Measurements from ENCODE around the gene PRDM7.
A peak's percentile ranks its signal among the peaks of the same experiment; 100 is the strongest.
"Not testable (repeated sequence)": the region's sequence is repeated elsewhere in the genome, so short reads cannot be mapped to it uniquely, and the experiment has no call there.

The PRDM7 gene

DNA sequence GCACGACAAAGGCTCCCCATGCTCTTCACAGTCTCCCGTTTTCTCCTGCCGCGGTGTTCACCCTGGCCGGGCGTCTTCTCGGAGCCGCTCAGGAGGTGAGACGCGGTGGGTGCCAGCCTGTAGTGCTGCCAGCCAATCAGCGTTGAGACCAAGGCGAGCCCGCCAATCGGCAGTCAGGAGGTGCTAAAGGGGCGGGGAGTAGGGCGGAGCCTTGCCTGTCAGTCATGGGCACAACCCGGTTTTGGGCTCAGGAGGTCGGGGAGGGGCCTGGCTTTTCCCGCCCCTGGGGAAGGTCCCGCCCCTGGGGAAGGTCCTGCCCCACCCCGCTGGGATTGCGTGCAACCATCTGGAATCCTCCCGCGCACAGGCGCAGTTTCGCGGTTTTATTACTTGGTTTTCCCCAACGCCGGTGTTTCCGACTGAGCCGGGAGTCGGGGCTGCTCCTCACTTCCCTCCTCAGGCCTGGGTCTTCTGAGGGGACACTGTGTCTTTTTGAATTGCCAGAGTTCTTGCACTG lies at the start of gene PRDM7:
PRDM7 (minus strand) TSS at position 92 of the 517 bp plus-strand sequence. CDS start 1,421 bp downstream, outside the sequence.
- peak; percentile 89 for DNase-seq (ENCODE audit: low read depth)

DNA sequence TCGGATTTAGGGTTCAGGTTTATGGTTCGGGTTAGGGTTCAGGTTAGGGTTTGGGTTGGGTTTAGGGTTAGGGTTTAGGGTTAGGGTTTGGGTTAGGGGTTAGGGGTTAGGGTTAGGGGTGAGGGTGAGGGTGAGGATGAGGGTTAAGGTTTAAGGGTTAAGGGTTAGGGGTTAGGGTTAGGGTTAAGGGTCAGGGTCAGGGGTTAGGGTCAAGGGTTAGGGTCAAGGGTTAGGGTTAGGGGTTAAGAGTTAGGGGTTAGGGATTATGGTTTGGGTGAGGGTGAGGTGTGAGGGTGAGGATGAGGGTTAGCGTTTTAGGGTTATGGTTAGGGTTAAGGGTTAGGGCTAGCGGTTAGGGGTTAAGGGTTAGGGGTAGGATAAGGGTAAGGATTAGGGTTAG lies 44.7 kb upstream of the PRDM7 start:
- not testable (repeated sequence) for DNase-seq (ENCODE audit: low read depth)

DNA sequence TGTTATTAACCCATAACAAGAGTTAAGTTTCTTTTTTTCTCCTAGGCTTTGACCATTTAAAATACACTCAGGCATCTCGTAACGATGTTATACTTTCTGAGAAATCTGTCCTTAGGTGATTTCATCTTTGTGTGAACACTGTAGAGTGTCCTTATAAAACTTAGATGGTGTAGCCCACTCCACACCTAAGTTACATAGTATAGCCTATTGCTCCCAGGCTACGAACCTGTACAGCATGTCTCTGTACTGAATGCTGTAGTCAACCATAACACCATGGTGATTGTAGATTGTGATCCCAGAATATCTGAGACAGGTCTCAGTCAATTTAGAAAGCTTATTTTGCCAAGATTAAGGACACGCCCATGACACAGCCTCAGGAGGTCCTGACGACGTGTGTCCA lies 30.5 kb upstream of the PRDM7 start:
- not testable (repeated sequence) for DNase-seq (ENCODE audit: low read depth)

DNA sequence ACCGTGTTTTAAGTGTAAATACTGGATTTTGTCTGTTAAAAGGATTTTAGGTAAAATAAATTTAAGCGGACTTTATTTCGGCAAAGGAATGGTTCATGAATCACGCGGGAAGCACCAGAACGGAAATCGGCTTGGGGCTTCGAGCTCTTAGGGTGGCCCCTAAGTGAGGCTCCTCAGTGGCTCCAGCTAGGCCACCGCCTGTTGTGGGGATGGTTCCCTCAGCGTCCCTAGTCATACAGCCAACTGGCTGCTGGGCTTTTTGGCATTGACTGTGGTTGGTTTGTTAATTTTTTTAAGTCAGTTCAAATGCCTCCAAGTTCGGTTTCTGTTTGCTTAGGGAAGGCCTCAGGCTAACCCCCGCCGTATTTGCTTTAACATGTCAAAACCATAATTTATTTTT lies 29.9 kb upstream of the PRDM7 start:
- DNase-seq (ENCODE audit: low read depth), result not testable (repeated sequence)

DNA sequence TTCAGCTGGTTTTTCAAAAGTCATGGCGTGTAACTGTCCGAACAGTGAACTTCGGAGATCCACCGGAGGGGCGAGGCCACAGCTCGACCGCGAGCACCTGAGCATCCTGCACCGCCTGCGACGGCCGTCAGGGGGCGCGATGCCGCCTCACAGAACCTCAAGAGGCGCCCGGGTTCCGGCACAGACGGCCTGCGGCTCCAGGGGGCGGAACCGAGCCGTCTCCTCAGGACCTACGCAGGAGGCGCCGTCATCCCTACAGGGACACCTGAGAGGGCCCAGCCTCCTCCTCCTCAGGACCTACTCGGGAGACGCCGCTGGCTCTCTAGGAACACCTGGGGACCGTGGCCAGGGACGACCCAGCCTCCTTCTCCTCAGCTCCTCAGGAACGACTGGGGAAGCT lies 29.1 kb upstream of the PRDM7 start:
- peak; percentile 5 for DNase-seq (ENCODE audit: low read depth)

DNA sequence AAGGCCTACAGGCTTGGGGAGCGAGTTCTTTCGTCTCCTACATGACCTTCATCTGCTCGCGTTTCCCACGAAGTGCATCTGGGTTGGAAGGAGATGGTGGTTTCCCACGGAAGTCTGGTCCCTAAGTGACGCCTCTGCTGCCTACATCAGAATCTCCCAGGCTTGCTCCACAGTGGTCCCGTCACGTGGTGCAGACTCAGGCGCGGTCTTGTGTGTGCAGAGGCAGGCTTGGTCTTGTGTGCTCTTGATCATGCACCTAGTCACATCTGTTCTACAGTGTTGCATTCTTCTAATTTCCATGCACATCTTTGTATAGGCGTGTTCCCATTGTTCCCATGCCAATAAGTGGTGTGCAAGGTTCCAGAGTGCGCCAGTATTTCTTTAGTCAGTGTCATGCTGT lies 27.6 kb upstream of the PRDM7 start:
- not testable (repeated sequence) for DNase-seq (ENCODE audit: low read depth)

DNA sequence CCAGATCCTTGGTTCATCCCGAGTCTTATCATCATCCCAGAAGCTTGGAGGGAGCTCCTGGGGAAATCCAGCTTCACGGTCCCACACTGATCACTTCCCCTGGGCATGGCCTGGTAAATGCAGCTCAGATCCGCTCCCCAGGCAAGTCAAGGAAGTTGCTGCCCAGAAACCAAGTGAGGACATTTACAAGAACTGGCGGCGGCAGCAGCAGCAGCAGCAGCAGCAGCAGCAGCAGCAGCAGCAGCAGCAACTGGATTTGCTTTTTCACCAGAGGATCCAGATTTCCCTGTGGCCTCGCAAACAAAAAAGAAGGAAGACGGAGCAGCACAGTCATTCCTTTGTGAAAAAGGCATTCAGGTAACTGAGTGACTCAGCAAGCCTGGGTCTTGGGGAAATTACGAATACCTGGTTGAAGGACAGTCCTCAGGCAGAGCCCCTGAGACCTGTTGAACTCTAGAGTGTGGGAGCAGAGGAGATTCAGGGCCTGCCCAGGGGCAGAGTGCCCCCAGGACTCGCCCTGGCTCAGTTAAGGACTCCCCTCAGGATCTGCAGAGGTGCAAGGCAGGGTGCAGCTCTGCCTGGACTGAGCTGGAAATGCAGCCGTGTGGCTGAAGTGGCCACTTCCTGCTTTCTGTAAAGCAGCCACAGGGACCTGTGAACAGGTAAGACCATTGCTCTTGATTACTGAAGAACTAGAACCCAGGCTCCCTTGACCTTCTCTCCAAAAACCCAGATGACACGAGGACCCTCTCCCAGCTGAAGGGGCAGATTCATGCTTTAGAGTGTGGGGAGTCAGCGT lies 25.2 kb upstream of the PRDM7 start:
- DNase-seq (ENCODE audit: low read depth), result not testable (repeated sequence)

DNA sequence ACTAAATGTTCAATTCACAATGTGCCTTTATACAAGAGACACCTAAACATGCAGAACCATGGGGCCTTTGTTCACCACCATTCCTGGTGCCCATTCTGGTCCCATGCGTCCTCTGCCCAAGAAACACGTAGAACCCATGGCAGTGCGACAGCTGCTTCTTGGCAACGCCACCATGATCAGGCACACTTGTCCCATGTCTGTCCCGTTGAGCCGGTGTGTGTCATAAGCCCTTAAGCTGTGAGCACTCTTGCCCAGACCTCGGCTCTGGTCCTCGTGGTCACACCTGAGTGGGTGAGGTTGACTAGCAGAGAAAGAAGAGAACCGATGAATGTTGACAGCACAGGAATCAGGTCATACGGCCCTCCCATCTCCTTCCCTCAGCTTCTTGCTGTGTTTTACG lies 24.2 kb upstream of the PRDM7 start:
- not testable (repeated sequence) for DNase-seq (ENCODE audit: low read depth)

DNA sequence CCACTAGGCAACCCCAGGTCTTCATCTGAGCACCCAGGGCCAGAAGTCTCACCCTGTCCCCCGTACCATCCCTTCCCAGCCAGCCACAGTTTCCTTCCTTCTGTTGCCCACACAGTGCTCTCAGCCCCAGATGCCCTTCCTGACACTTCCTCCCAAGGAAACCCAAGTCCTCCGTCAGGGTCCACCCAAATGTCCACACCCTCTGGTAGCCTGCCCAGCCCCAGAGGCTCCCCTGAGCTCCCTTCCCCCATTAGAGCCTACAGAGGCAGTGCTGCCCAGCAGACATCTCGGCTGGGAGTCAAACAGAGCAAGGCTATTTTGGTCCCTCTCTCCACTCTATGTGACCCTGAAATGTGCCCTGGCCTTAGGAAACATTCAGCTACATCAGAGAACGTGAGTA lies 23.7 kb upstream of the PRDM7 start:
- not testable (repeated sequence) for DNase-seq (ENCODE audit: low read depth)

DNA sequence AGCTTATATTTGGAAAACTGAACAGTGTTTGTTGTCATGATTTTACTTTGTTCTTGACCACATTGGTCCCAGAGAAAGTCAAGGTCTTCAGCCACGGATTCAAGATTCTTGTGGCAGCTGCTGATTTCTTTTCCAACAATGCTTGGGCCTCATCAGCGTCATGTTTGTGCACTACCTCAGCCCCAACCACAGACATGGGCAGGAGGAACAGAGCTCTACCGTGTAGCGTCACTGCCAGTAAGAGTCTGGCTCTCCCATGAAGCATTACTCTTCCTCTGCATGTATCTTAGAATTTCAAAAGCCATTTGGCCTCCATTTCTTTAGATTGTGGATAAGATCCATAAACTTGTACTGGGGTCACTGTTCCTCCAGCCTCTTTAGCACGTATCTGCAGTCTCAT lies 23.1 kb upstream of the PRDM7 start:
- DNase-seq (ENCODE audit: low read depth), result not testable (repeated sequence)

DNA sequence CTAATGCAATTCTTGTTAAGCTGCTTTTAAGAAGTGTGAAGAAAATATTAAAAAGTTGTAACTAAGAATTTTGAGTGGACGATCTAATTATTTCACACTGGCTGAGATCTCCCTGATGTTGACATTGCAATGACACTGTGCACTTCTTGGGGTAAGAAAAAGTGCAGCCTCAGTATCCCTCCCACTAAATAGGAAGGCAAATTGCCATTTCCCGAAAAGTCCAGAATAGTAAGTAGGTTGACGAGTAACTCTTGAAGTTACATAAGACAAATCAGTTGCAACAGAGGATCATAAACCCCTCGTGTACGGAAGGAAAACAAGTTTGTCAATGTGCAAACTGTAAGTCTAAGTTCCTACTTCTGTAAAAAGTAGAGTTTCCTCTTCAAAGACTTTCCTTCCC lies 21.8 kb upstream of the PRDM7 start:
- not testable (repeated sequence) for DNase-seq (ENCODE audit: low read depth)

DNA sequence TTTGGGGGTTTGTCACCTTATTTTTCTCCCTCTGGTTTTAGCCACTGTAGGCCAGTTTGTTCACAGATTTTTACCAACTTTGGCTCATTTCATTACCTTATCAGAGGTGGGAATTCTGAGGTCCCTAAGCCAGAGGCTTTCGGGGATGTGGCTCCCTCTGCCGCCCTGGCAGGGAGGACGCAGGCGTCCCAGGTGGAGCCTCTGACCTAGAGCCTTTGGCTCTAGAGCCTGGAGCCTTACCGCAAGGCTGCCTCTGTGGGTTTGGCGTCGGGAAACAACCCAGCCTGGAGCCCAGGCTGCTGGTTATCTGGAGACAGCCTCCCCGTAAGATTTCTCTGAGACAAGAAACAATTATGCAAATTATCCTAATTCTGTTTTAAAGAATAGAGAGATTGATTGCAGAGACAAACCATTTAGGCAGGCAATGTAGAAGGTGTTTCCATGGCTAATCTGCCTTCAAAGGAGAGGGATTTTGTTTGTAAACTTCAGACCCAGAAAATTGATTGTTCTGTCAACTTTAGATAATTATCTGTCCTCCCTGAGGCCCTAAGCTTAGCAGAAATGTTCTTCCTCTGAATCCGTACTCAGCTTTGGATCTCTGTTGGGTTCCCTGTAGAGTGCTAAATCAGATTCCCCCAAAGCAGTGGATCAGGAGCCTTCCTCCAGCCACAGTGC lies 20.0 kb upstream of the PRDM7 start:
- DNase-seq (ENCODE audit: low read depth), result not testable (repeated sequence)

DNA sequence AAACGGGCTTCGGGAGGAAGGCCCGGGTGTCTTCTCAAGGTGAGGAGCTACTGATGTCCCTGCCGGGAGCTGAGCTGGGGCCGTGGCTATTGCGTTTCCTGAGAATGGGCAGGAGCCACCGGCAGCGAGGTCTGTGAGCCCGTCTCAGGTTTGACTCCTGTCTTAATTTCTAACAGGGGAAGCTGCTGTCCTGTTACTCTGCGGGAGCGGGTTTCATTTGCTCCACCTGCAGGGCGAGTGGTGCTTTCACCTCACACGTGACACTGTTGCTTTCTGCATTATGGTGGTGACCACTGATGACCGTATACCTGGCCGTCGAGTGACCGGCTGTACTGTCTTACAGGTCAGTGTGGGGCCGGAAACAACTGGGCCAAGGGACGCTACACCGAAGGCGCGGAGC lies 17.7 kb upstream of the PRDM7 start:
- not testable (repeated sequence) for DNase-seq (ENCODE audit: low read depth)

DNA sequence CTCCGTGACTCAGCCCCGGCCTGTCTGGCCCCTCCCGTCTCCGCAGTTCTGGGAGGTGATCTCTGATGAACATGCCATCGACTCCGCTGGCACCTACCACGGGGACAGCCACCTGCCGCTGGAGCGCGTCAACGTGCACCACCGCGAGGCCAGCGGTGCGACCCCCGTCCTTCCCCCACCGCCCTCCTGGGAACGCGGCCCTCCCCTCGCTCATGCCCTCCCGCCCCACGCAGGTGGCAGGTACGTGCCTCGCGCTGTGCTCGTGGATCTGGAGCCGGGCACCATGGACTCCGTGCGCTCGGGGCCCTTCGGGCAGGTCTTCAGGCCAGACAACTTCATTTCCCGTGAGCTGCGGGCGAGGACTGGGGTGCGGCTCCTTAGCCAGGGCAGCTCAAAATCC lies 17.2 kb upstream of the PRDM7 start:
- not testable (repeated sequence) for DNase-seq (ENCODE audit: low read depth)

DNA sequence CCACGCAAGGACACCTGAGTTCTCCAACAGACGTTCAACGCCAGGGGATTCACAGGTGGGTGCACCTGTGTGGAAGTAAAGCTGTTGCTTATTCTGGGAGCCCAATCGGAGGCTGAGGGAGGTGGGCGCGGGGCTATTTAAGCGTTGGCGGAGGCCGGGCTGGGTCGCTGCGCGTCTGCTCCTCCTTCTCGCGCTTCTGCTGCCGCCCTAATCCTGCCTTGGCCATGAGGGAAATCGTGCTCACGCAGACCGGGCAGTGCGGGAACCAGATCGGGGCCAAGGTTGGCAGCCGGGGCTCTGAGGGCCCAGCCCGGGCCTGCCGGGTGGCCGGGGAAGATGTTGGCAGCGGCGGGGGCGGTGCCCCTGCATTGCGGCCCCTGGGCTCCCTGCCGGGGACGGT lies 16.7 kb upstream of the PRDM7 start:
- not testable (repeated sequence) for DNase-seq (ENCODE audit: low read depth)

DNA sequence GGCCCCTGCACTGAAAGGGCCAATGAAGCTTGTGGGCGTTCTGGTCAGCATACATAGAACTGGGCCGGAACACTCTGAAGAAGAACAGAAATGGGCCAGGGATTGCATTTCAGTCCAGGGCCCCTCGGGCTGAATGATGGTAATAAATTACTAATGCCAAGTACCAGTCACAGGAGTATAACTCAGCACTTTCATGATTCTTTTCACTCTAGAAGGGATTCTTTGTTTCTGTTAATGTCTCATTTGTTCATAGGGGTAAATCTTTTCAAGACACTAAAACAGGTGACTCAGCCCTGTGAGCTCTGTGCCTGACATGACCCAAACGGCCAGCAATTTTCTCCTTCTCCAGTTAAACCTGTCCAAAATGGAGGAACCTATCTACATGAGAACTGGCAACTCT lies 15.7 kb upstream of the PRDM7 start:
- not testable (repeated sequence) for DNase-seq (ENCODE audit: low read depth)

DNA sequence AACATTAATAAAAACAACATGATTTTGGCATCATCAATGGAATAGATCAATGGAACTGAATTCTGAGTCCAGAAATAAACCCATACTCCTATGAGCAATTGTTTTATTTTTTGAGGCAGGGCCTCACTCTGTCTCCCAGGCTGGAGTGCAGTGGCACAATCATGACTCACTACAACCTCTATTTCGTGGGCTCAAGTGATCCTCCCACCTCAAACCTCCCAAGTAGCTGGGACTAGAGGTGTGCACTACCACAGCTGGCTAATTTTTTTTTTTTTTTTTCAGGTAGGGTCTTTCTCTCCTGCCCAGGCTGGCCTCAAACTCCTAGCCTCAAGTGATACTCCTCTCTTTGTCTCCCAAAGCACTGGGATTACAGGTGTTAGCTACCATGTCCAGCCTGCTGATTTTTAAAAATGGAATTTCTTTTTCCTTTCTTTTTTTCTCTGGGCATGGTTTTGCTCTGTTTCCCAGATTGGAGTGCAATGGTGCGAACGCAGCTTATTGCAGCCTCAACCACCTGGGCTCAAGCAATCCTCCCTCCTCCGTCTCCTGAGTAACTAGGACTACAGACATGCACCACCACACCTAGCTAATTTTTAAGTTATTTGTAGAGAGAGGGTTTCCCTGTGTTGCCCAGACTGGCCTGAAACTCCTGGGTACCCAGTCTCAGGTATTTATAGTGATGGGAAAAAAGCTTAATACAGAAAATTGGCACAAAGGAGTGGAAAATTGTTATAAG lies 7.3 kb upstream of the PRDM7 start:
- no peak for DNase-seq (ENCODE audit: low read depth)

DNA sequence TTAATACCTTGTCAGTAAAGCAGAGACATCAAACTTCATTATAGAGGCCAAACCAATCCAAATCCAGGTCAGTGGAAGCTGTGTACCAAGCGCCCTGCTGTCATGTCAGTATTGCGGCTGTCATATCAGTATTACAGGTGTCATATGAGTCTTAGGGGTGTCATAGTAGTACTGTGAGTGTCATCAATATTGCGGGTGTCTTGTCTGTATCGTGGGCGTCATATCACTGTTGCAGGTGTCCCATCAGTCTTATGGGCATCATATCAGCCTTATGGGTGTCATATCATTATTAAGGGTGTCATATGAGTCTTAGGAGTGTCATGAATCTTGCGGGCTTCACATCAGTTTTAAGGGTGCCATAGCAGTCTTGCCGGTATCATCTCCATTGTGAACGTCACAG lies 6.0 kb upstream of the PRDM7 start:
- DNase-seq (ENCODE audit: low read depth), result no peak

DNA sequence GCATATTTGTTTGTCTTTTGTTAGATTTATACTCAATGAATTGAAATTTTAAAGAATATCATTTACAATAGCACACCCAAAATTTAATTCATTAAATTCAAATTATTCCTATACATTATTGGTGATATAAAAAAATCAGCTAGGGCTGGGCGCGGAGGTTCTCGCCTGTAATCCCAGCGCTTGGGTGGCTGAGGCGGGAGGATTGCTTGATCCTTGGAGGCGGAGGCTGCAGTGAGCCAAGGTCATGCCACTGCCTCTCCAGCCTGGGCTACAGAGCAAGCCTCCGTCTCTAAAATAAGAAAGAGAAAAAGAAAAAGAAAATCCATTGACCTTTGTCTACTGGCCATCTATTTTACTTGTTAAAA lies 4.5 kb upstream of the PRDM7 start:
- no peak for DNase-seq (ENCODE audit: low read depth)

DNA sequence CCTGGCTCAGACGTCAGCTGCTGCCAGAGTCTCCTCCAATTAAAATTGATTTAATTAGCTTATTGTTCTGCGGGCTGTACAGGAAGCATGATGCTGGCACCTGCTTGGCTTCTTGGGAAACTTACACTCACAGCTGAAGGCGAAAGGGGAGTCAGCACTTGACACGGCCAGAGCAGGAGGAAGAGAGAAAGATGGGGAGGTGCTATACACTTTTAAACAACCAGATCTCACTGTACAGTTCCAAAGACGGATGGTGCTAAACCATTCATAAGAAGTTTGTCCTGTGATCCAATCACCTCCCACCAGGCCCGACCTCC lies 1.4 kb upstream of the PRDM7 start:
- DNase-seq (ENCODE audit: low read depth), result no peak

DNA sequence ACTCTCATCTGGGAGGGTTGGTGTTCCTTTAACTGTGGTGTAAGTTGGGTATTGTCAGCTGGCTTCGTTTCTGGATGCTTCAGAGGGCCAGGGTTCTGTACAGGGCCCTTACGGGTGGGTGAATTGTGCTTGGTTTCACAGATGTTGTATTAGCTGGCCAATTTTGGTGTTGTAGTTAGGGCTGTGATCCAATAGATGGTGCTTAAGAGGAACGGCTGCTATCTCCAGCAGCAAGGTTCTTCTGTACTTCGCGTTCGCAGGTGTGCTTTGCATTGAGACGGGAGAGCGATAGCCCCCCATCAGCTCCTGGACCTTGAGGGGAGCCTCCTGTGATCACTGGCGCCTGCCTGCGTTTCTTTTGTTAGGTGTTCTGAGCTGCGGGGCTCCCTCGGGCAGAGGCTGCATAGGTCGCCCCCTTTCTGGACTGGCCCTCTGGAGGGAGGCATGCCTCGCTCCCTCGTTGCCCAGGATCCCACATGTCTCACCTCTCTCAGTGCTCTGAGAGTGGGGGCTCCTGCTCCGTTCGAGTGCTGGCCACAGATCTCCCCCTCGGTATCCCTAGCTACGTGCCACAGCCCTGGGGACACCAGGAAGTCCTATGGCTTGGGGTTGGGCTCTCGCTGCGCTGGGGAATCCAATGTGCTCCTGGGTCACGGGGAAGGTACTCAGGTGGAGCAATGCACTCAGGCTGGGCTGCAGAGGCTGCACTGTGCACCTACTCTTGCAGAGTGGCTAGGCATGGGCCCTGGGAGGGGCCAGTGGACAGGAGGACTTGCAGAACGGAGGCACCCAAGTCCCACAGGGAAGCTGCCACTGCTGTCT lies 837 bp upstream of the PRDM7 start:
- DNase-seq (ENCODE audit: low read depth), result no peak
